Neural cell (in vitro differentiated cells): ENCODE results near the gene ERFL. TPM values are rescaled to one million over a fixed set of nuclear protein-coding genes. Genes with fewer than 3 reads are reported as not detected.
A peak's percentile ranks its signal among the peaks of the same experiment; 100 is the strongest.

Source experiments
- H2AFZ ChIP-seq: fragments of 200-600, 300-800 bp; sonication (generic), shearing (Covaris generic); 2 replicates; pipeline ENCODE4 v1.6.0; 2014; ENCODE audit warnings: low read depth, mild to moderate bottlenecking, antibody characterized with exemption, low read length, moderate library complexity
- H3F3A ChIP-seq: fragments of 200-600 bp; shearing (Covaris generic); 2 replicates; pipeline ENCODE4 v1.6.1; 2016; ENCODE audit warnings: mild to moderate bottlenecking, moderate library complexity, mixed read lengths, antibody characterized with exemption, low read length; ENCODE audit not compliant: insufficient read depth, poor library complexity, severe bottlenecking
- H3K27ac ChIP-seq: fragments of 200-600, 300-800 bp; sonication (generic), shearing (Covaris generic); 2 replicates; pipeline ENCODE4 v1.5.1; 2014; ENCODE audit warnings: mild to moderate bottlenecking, low read length, moderate library complexity
- H3K27me3 ChIP-seq: fragments of 300-800, 200-600 bp; sonication (generic), shearing (Covaris generic); 2 replicates; pipeline ENCODE4 v1.6.0; 2014; ENCODE audit warnings: mild to moderate bottlenecking, low read depth, low read length, moderate library complexity; ENCODE audit not compliant: insufficient read depth
- H3K36me3 ChIP-seq: fragments of 300-800, 200-600 bp; sonication (generic), shearing (Covaris generic); 2 replicates; pipeline ENCODE4 v1.5.1; 2014; ENCODE audit warnings: mild to moderate bottlenecking, antibody characterized with exemption, low read length, moderate library complexity; ENCODE audit not compliant: insufficient read depth
- H3K4me2 ChIP-seq: fragments of 300-800, 200-600 bp; sonication (generic), shearing (Covaris generic); 2 replicates; pipeline ENCODE4 v1.6.0; 2014; ENCODE audit warnings: mild to moderate bottlenecking, low read length
- H3K4me3 ChIP-seq: fragments of 300-800, 200-600 bp; sonication (generic), shearing (Covaris generic); 2 replicates; pipeline ENCODE4 v1.5.1; 2014; ENCODE audit warnings: mild to moderate bottlenecking, low read length, moderate library complexity
- H3K79me2 ChIP-seq: fragments of 200-600 bp; shearing (Covaris generic); replicated peaks from 2 replicates; pipeline ENCODE4 v1.6.0; 2014; ENCODE audit warnings: mild to moderate bottlenecking, low read length, moderate library complexity; ENCODE audit not compliant: insufficient read depth
- H3K9ac ChIP-seq: fragments of 300-800, 200-600 bp; sonication (generic), shearing (Covaris generic); 2 replicates; pipeline ENCODE4 v1.6.1; 2016; ENCODE audit warnings: mild to moderate bottlenecking, low read length, mixed read lengths
- H3K9me2 ChIP-seq: fragments of 200-600 bp; shearing (Covaris generic); 2 replicates; pipeline ENCODE4 v1.6.1; 2016; ENCODE audit warnings: mild to moderate bottlenecking, low read length, mixed read lengths; ENCODE audit not compliant: insufficient read depth
- H3K9me3 ChIP-seq: fragments of 200-600, 300-800 bp; sonication (generic), shearing (Covaris generic); 2 replicates; pipeline ENCODE4 v1.6.1; 2016; ENCODE audit warnings: mild to moderate bottlenecking, mixed run types, low read length, moderate library complexity, mixed read lengths
- H4K20me1 ChIP-seq: fragments of 200-600 bp; shearing (Covaris generic); 2 replicates; pipeline ENCODE4 v1.6.1; 2016; ENCODE audit warnings: mild to moderate bottlenecking, mixed run types; ENCODE audit not compliant: insufficient read depth
- EP300 ChIP-seq: fragments of 450-650 bp; conservative IDR thresholded peaks from 2 replicates; pipeline ENCODE4 v1.6.1; 2014; ENCODE audit warnings: antibody characterized with exemption, mild to moderate bottlenecking, moderate library complexity; ENCODE audit not compliant: poor library complexity, severe bottlenecking
- EZH2 ChIP-seq: fragments of 200-600, 300-800 bp; shearing (Covaris generic), sonication (generic); IDR thresholded peaks from 2 replicates; pipeline ENCODE4 v1.6.1; 2014; ENCODE audit warnings: antibody characterized with exemption, low read length, borderline replicate concordance, mild to moderate bottlenecking; ENCODE audit not compliant: insufficient read depth, poor library complexity, severe bottlenecking
- MXI1 ChIP-seq: fragments of 450-650 bp; conservative IDR thresholded peaks from 2 replicates; pipeline ENCODE4 v1.6.1; 2014; ENCODE audit warnings: antibody characterized with exemption, mild to moderate bottlenecking; ENCODE audit not compliant: poor library complexity, severe bottlenecking
- POLR2AphosphoS5 ChIP-seq: IDR thresholded peaks from 2 replicates; pipeline ENCODE4 v1.6.1; 2012
- RAD21 ChIP-seq: fragments of 450-650 bp; conservative IDR thresholded peaks from 2 replicates; pipeline ENCODE4 v1.6.1; 2014; ENCODE audit warnings: antibody characterized with exemption, mild to moderate bottlenecking, moderate library complexity
- SMC3 ChIP-seq: fragments of 450-650 bp; conservative IDR thresholded peaks from 2 replicates; pipeline ENCODE4 v1.6.1; 2014; ENCODE audit warnings: antibody characterized with exemption, mild to moderate bottlenecking, moderate library complexity; ENCODE audit not compliant: poor library complexity
- TAF1 ChIP-seq: IDR thresholded peaks from 2 replicates; pipeline ENCODE4 v1.6.1; 2012; ENCODE audit warnings: low read depth
- polyA plus RNA-seq: library from polyadenylated mRNA; depleted of rRNA; stranded (reverse); fragments of >200 nt; gene quantifications from 2 replicates; pipeline ENCODE4 v1.2.3, GENCODE V29; 2014
- TF ChIP-seq, protein P1 (sequence below): IDR thresholded peaks from 2 replicates; pipeline ENCODE4 v1.6.1; 2012; ENCODE audit warnings: borderline replicate concordance
- TF ChIP-seq, protein P2 (sequence below): fragments of 450-650 bp; IDR thresholded peaks from 2 replicates; pipeline ENCODE4 v1.5.1; 2014; ENCODE audit warnings: antibody characterized with exemption, mild to moderate bottlenecking, moderate library complexity; ENCODE audit not compliant: poor library complexity, severe bottlenecking

The ERFL gene
- polyA plus RNA-seq, 1 donor from 2014 or later: 0.31 TPM

DNA sequence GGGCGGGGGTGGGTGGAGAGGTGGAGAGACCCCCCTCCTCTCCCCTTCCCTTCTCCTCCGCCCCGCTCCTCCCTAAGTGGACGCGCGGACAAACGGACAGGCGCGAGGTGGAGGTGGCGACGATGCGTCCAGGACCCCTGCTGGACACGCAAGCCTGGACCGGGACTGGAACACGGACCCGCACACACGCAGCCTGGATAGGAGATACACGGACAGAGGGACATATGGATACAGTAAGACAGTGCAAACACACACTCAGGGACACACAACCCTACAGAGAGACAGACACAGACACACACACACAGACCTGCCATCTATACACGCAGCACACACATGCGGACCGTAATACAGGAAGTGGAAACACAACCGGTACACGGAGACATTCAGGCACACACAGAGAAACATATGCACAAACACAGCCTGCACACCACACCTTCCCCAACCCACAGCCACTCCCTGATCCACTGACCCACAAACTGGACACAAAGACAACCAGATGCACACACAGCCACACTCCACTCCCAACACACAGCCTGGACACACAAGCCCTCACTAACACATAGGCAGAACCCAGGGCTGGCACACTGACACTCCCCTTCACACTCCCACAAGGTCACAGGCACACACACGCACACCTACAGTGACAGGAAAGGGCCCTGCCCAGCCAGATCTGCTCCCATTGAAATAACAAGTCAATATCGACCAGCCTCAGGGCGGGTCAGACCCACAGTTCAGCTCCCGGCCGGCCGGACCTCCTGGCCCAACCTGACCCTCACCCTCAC lies 696 bp upstream of the ERFL start:
- no peaks in the 10 kb centered on the region for H3K36me3 ChIP-seq
- H3K4me3 ChIP-seq: peak overlapping the region; percentile 61
- no peak overlapping the region for H2AFZ ChIP-seq
- H3K79me2 ChIP-seq: no peaks in the 10 kb centered on the region
- H3K9ac ChIP-seq: peak overlapping the region; percentile 7
- H3K9me2 ChIP-seq: no peaks in the 10 kb centered on the region
- H3K9me3 ChIP-seq: no peaks in the 10 kb centered on the region
- H3K27ac ChIP-seq: no peak overlapping the region
- no peaks in the 10 kb centered on the region for H3F3A ChIP-seq
- H4K20me1 ChIP-seq: no peaks in the 10 kb centered on the region
- no peak for TF ChIP-seq EP300
- TF ChIP-seq TAF1: no peak
- no peak for TF ChIP-seq SMC3
- no peak for TF ChIP-seq EZH2
- TF ChIP-seq RAD21: no peak
- peak; percentile 17 for TF ChIP-seq POLR2AphosphoS5
- TF ChIP-seq, protein P1, sequence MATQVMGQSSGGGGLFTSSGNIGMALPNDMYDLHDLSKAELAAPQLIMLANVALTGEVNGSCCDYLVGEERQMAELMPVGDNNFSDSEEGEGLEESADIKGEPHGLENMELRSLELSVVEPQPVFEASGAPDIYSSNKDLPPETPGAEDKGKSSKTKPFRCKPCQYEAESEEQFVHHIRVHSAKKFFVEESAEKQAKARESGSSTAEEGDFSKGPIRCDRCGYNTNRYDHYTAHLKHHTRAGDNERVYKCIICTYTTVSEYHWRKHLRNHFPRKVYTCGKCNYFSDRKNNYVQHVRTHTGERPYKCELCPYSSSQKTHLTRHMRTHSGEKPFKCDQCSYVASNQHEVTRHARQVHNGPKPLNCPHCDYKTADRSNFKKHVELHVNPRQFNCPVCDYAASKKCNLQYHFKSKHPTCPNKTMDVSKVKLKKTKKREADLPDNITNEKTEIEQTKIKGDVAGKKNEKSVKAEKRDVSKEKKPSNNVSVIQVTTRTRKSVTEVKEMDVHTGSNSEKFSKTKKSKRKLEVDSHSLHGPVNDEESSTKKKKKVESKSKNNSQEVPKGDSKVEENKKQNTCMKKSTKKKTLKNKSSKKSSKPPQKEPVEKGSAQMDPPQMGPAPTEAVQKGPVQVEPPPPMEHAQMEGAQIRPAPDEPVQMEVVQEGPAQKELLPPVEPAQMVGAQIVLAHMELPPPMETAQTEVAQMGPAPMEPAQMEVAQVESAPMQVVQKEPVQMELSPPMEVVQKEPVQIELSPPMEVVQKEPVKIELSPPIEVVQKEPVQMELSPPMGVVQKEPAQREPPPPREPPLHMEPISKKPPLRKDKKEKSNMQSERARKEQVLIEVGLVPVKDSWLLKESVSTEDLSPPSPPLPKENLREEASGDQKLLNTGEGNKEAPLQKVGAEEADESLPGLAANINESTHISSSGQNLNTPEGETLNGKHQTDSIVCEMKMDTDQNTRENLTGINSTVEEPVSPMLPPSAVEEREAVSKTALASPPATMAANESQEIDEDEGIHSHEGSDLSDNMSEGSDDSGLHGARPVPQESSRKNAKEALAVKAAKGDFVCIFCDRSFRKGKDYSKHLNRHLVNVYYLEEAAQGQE: no peak
- TF ChIP-seq, protein P2, sequence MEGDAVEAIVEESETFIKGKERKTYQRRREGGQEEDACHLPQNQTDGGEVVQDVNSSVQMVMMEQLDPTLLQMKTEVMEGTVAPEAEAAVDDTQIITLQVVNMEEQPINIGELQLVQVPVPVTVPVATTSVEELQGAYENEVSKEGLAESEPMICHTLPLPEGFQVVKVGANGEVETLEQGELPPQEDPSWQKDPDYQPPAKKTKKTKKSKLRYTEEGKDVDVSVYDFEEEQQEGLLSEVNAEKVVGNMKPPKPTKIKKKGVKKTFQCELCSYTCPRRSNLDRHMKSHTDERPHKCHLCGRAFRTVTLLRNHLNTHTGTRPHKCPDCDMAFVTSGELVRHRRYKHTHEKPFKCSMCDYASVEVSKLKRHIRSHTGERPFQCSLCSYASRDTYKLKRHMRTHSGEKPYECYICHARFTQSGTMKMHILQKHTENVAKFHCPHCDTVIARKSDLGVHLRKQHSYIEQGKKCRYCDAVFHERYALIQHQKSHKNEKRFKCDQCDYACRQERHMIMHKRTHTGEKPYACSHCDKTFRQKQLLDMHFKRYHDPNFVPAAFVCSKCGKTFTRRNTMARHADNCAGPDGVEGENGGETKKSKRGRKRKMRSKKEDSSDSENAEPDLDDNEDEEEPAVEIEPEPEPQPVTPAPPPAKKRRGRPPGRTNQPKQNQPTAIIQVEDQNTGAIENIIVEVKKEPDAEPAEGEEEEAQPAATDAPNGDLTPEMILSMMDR: no peak
- peak; percentile 0 for TF ChIP-seq MXI1
- no peak overlapping the region for H3K4me2 ChIP-seq
- peaks cover 100% of the 10 kb centered on the region for H3K27me3 ChIP-seq

DNA sequence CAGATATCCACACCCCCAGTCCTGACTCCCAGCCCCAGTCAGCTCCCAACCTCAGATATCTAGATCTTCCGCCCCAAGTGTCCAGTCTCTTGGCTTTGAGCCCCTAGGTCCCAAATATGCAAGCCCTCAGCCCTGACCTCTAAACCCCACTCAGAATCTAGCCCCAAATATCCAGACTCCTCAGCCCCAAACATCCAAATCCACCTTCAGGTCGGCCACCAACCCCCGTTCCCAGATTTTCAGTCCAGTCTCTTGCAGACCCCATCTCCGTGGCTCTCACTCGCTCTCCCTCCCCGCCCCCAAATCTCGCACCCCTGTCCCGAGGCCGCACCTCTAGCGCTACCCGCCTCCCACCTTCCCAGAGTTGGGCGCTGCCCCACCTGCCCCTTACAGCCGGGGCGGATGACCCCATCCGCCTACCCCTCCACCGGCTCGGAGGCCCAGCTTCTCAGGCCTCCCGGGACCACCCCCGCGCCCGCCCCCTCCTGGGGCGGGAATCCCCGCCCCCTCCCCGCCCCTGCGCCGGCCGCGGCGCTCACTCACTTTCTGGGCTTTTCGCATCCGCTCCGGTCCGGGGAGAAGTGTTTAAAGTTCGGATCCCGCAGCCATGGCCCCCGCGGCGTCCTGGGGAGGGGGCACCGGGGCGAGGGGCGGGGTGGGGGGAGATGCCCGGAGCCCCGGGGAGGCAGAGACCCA lies 604 bp downstream of the ERFL start:
- Histone ChIP-seq H3K4me2 (no peak overlapping the region), H3K9me3 (no peaks in the 10 kb centered on the region), H3K79me2 (no peaks in the 10 kb centered on the region), H2AFZ (no peak overlapping the region), H3K9me2 (no peaks in the 10 kb centered on the region), H3K9ac (peak overlapping the region; percentile 7), H4K20me1 (no peaks in the 10 kb centered on the region), H3F3A (no peaks in the 10 kb centered on the region), H3K4me3 (peak overlapping the region; percentile 61), H3K27me3 (peaks cover 96% of the 10 kb centered on the region), H3K27ac (no peak overlapping the region), H3K36me3 (no peaks in the 10 kb centered on the region)
- TF ChIP-seq EP300: no peak
- no peak for TF ChIP-seq EZH2
- TF ChIP-seq RAD21: no peak
- TF ChIP-seq, protein P2: no peak
- TF ChIP-seq POLR2AphosphoS5: no peak
- no peak for TF ChIP-seq SMC3
- TF ChIP-seq, protein P1: no peak
- TF ChIP-seq TAF1: no peak
- no peak for TF ChIP-seq MXI1
